GM12878 (cell line): ENCODE data around the gene SLAMF8. TPM values are rescaled to one million over a fixed set of nuclear protein-coding genes. Genes with fewer than 3 reads are reported as not detected.

Experiments
- ATAC-seq: fragments of 200-7000 bp; cut with Tn5 transposase; 3 replicates; pipeline ENCODE4 v1.9.1; 2020; ENCODE audit warnings: mild to moderate bottlenecking, moderate library complexity
- BruUV-seq: library from RNA; stranded (reverse); fragments of 400-500 nt; replicated peaks from 2 replicates; lab custom pipeline; 2021; lab: Mats Ljungman, UMichigan
- CTCF ChIA-PET: fragments of 300-600 bp; sonication (Branson Sonifier 250); formaldehyde crosslinking; extraction: SDS; loops from one replicate; lab custom pipeline; 2021; ENCODE audit warnings: inconsistent platforms; lab: Yijun Ruan, JAX
- POLR2A ChIA-PET: fragments of 350-600 bp; formaldehyde crosslinking; extraction: SDS; loops from one replicate; lab custom pipeline; 2021; ENCODE audit warnings: inconsistent platforms; lab: Charles Lee
- RAD21 ChIA-PET: fragments of 300-600 bp; sonication (Branson Sonifier 250); formaldehyde crosslinking; loops from one replicate; lab custom pipeline; 2023; ENCODE audit warnings: antibody characterized with exemption; ENCODE audit not compliant: unreplicated experiment; lab: Charles Lee
- SMC1A ChIA-PET: fragments of 300-600 bp; sonication (Branson Sonifier 250); formaldehyde crosslinking; loops from one replicate; lab custom pipeline; 2023; ENCODE audit not compliant: unreplicated experiment, uncharacterized antibody; lab: Charles Lee
- DNase-seq: peaks from one replicate; pipeline ENCODE4 v3.0.0-alpha.2; 2011; ENCODE audit warnings: low read depth, low spot score
- FAIRE-seq: peaks from 3 replicates; lab custom pipeline; 2011; peaks lifted over from hg19 to GRCh38; lab: Jason Lieb, UNC
- H2AFZ ChIP-seq: 2 replicates; pipeline ENCODE4 v1.6.0; 2011; ENCODE audit warnings: low read depth, low read length, control low read depth; ENCODE audit not compliant: control insufficient read depth
- H3K27ac ChIP-seq: 2 replicates; pipeline ENCODE4 v1.5.1; 2011; ENCODE audit warnings: control low read depth; ENCODE audit not compliant: control insufficient read depth, insufficient read depth
- H3K27me3 ChIP-seq, 2 experiments: replicated peaks in 1 of 2; 2 replicates each; pipeline versions ENCODE4 v1.6.0 to v1.6.1; 2011; ENCODE audit warnings: low read length in 1 of 2; ENCODE audit not compliant: control insufficient read depth in 2 of 2, insufficient read depth in 2 of 2
- H3K36me3 ChIP-seq, 2 experiments: 2 replicates each; pipeline ENCODE4 v1.5.1; 2011; ENCODE audit warnings: low read length in 1 of 2; ENCODE audit not compliant: control insufficient read depth in 2 of 2, insufficient read depth in 2 of 2
- H3K4me1 ChIP-seq: 2 replicates; pipeline ENCODE4 v1.6.1; 2011; ENCODE audit warnings: mild to moderate bottlenecking, low read length, moderate library complexity, mixed read lengths; ENCODE audit not compliant: control insufficient read depth, insufficient read depth
- H3K4me2 ChIP-seq: 2 replicates; pipeline ENCODE4 v1.6.0; 2011; ENCODE audit warnings: control low read depth; ENCODE audit not compliant: control insufficient read depth, insufficient read depth
- H3K4me3 ChIP-seq: fragments of 200-600 bp; sonication (generic); 2 replicates; pipeline ENCODE4 v1.5.1; 2016
- H3K79me2 ChIP-seq: 2 replicates; pipeline ENCODE4 v1.6.0; 2011; ENCODE audit warnings: low read length; ENCODE audit not compliant: control insufficient read depth, insufficient read depth
- H3K9ac ChIP-seq: 2 replicates; pipeline ENCODE4 v1.8.0; 2011; ENCODE audit warnings: low read length, control low read depth, mixed read lengths; ENCODE audit not compliant: control insufficient read depth, insufficient read depth
- H3K9me3 ChIP-seq: replicated peaks from 3 replicates; pipeline ENCODE4 v1.5.1; 2011; ENCODE audit warnings: mild to moderate bottlenecking, low read length; ENCODE audit not compliant: control insufficient read depth, insufficient read depth
- H4K20me1 ChIP-seq: 2 replicates; pipeline ENCODE4 v1.6.0; 2011; ENCODE audit not compliant: control insufficient read depth, insufficient read depth
- ATF7 ChIP-seq: fragments of 450-650 bp; IDR thresholded peaks from 2 replicates; pipeline ENCODE4 v1.6.1; 2016; ENCODE audit warnings: low read depth, mild to moderate bottlenecking
- BRCA1 ChIP-seq: IDR thresholded peaks from 2 replicates; pipeline ENCODE4 v1.6.1; 2011; ENCODE audit warnings: low read depth, low read length, improper control_type of control experiment
- CBX5 ChIP-seq: sonication (generic); IDR thresholded peaks from 2 replicates; pipeline ENCODE4 v1.6.1; 2016; ENCODE audit warnings: low read depth, moderate library complexity, mild to moderate bottlenecking, inconsistent platforms
- CEBPZ ChIP-seq: fragments of 150-350 bp; IDR thresholded peaks from 2 replicates; pipeline ENCODE4 v1.6.1; 2016; ENCODE audit warnings: low read depth, low read length
- ETV6 ChIP-seq, 2 experiments: fragments of 450-650 bp in 1 of 2; IDR thresholded peaks in 1 of 2; conservative IDR thresholded peaks in 1 of 2; 2 replicates each; pipeline ENCODE4 v1.6.1; 2014; ENCODE audit warnings: antibody characterized with exemption in 1 of 2, borderline replicate concordance in 1 of 2, low read depth in 1 of 2, mild to moderate bottlenecking in 1 of 2, moderate library complexity in 1 of 2
- HDGF ChIP-seq: fragments of 450-650 bp; IDR thresholded peaks from 2 replicates; pipeline ENCODE4 v1.6.1; 2016; ENCODE audit warnings: antibody characterized with exemption
- JUNB ChIP-seq: IDR thresholded peaks from 2 replicates; pipeline ENCODE4 v1.6.1; 2016; ENCODE audit warnings: antibody characterized with exemption, mild to moderate bottlenecking
- KAT2A ChIP-seq: conservative IDR thresholded peaks from 2 replicates; pipeline ENCODE4 v1.6.1; 2011; ENCODE audit warnings: low read depth, low read length; ENCODE audit not compliant: control insufficient read depth
- POLR2A ChIP-seq: IDR thresholded peaks from 2 replicates; pipeline ENCODE4 v1.6.1; 2011; ENCODE audit warnings: low read depth, mild to moderate bottlenecking, low read length
- RAD21 ChIP-seq: IDR thresholded peaks from 2 replicates; pipeline ENCODE4 v1.6.1; 2011; ENCODE audit warnings: mild to moderate bottlenecking, low read depth, low read length, moderate library complexity; ENCODE audit not compliant: insufficient read depth
- RELA ChIP-seq: fragments of 450-650 bp; IDR thresholded peaks from 2 replicates; pipeline ENCODE4 v1.8.0; 2014; ENCODE audit warnings: borderline replicate concordance; ENCODE audit not compliant: partially characterized antibody
- RFX5 ChIP-seq: IDR thresholded peaks from 2 replicates; pipeline ENCODE4 v1.6.1; 2011; ENCODE audit warnings: low read depth, low read length, improper control_type of control experiment
- SPI1 ChIP-seq: IDR thresholded peaks from 2 replicates; pipeline ENCODE4 v1.6.1; 2011; ENCODE audit warnings: low read depth, mild to moderate bottlenecking, low read length, moderate library complexity, borderline replicate concordance; ENCODE audit not compliant: insufficient read depth
- WGBS: methylation state at CpG from one replicate; pipeline ENCODE4 v1.1.6; 2016; ENCODE audit warnings: low lambda C conversion rate; ENCODE audit not compliant: insufficient replicate concordance, insufficient coverage; ENCODE audit errors: missing lambda C conversion rate; 5-methylcytosine and 5-hydroxymethylcytosine counted together
- in situ Hi-C: fragments of 300-500 bp; cut with MboI; formaldehyde crosslinking; loops from 9 replicates; pipeline ENCODE4 v1.14.3; 2018; ENCODE audit warnings: mixed read lengths
- intact Hi-C: fragments of 100-400 bp; cut with micrococcal nuclease; formaldehyde crosslinking; loops from one replicate; pipeline ENCODE4 v1.14.2; 2022; ENCODE audit not compliant: unreplicated experiment
- polyA plus RNA-seq, 11 experiments: library from polyadenylated mRNA; depleted of rRNA in 4 of 11; unstranded in 6 of 11; stranded (reverse) in 5 of 11; fragments of >200 nt; fragmentation: Nextera tagmentation in 4 of 11; fragmentation: Illumina TruSeq in 1 of 11; extraction: Ambion mirVana in 4 of 11; extraction: Trizol in 1 of 11; gene quantifications; 1 replicate in 1 of 11; 2 replicates in 10 of 11; pipeline versions ENCODE4 v1.2.1 to v1.2.3, GENCODE V29; 2011 to 2016; ENCODE audit warnings: inconsistent platforms in 2 of 11, missing spikeins in 2 of 11, low read depth in 1 of 11
- total RNA-seq, 4 experiments: library from RNA; depleted of rRNA in 3 of 4; stranded (reverse); fragments of >200 nt in 3 of 4; fragmentation: Illumina TruSeq in 1 of 4; extraction: Trizol in 1 of 4; gene quantifications; 2 replicates each; pipeline versions ENCODE4 v1.2.1 to v1.2.3, GENCODE V29; 2013 to 2021
- TF ChIP-seq, protein P1 (sequence below): IDR thresholded peaks from 2 replicates; pipeline ENCODE4 v1.6.1; 2011; ENCODE audit warnings: borderline replicate concordance, low read depth, mild to moderate bottlenecking, moderate library complexity, mixed read lengths, low read length; ENCODE audit not compliant: insufficient read depth; ENCODE audit errors: extremely low read length

SLAMF8 gene
- total and polyA plus RNA-seq, 10 of the 15 experiments (the other 5 are each of a cell fraction or from before 2014, with no cell fraction given): 0.04 to 0.69 (median 0.10) TPM; not detected in 3

- DNase-seq (no peak), FAIRE-seq (no peak), ATAC-seq (no peak)
- CTCF ChIA-PET: interaction anchor here (1.5 to 14.4 kb wide), 4 partner anchors 24 to 244 kb away, joined by 4 to 476 read pairs (median 162); partner anchors contain the start of gene SLAMF8
- intact Hi-C loops: no loop called here
- Histone ChIP-seq H3K27me3 (peaks cover 0 to 6% of the 10 kb centered on the region in 2 experiments; a peak in 3 of 4 replicates), H3K36me3 (no peaks in the 10 kb centered on the region), H3K27ac (no peak within 1 kb of the TSS), H3K4me3 (no peak within 1 kb of the TSS), H3K9me3 (no peaks in the 10 kb centered on the region; the same call in 2 of the 3 replicates), H3K4me2 (no peak within 1 kb of the TSS), H3K9ac (no peak within 1 kb of the TSS), H3K79me2 (no peaks in the 10 kb centered on the region), H3K4me1 (peaks cover 9% of the 10 kb centered on the region), H2AFZ (no peak within 1 kb of the TSS), H4K20me1 (no peaks in the 10 kb centered on the region)
- SMC1A ChIA-PET: interaction anchor here (0.6 to 11.2 kb wide), 6 partner anchors 11 to 205 kb away, joined by 3 to 289 read pairs (median 4); no protein-coding TSS in a partner anchor
- TF ChIP-seq ATF7 (no peak), POLR2A (no peak), JUNB (no peak), ETV6 (conservative IDR thresholded peaks at IDR 0.05 in 1 of 2, IDR thresholded peaks at IDR 0.05 in 1 of 2; ENCODE audit: borderline replicate concordance in 1 of 2, low read depth in 1 of 2) (no peak), SPI1 (no peak), HDGF (no peak), BRCA1 (no peak), RELA (no peak), KAT2A (no peak), CBX5 (no peak), CEBPZ (no peak), RFX5 (no peak), RAD21 (no peak)
- TF ChIP-seq, protein P1, sequence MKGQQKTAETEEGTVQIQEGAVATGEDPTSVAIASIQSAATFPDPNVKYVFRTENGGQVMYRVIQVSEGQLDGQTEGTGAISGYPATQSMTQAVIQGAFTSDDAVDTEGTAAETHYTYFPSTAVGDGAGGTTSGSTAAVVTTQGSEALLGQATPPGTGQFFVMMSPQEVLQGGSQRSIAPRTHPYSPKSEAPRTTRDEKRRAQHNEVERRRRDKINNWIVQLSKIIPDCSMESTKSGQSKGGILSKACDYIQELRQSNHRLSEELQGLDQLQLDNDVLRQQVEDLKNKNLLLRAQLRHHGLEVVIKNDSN: no peak
- BruUV-seq: no TSS peak
- in situ Hi-C loops: no loop called here
- 35% methylated on average over 8 of the region's 8 CpGs for WGBS
- POLR2A ChIA-PET: no interaction called here
- RAD21 ChIA-PET: interaction anchor here (1.3 to 3.3 kb wide), 3 partner anchors 88 to 205 kb away, joined by 6 to 22 read pairs (median 9); no protein-coding TSS in a partner anchor
These were observed 24.6 kb upstream of the SLAMF8 start, which contains the start of gene FCRL6 for GRCh38 chr1:159802111-159802510. Gene FCRL6 (plus strand): TSS chr1:159802360. CDS start chr1:159802425, 65 bp downstream.
